Gastrocnemius medialis (tissue), 4 donors: Measurements from ENCODE around the gene EGFR.

Experiments used
- CTCF ChIP-seq, 5 experiments: fragments of 450-650 bp in 3 of 5; fragments of 200-600 bp in 2 of 5; sonication (generic) in 2 of 5; IDR thresholded peaks in 4 of 5; conservative IDR thresholded peaks in 1 of 5; 1 replicate in 4 of 5; 2 replicates in 1 of 5; pipeline ENCODE4 v1.5.1; 2016 to 2019; ENCODE audit warnings: antibody characterized with exemption in 5 of 5, mild to moderate bottlenecking in 3 of 5, moderate library complexity in 3 of 5
- POLR2A ChIP-seq, 2 donors: fragments of 450-650 bp; IDR thresholded peaks; one replicate each; pipeline ENCODE4 v1.6.1; 2017; ENCODE audit warnings: antibody characterized with exemption in 2 of 2, mild to moderate bottlenecking in 2 of 2, moderate library complexity in 2 of 2

- TF ChIP-seq CTCF (IDR thresholded peaks at IDR 0.05 in 4 of 5, conservative IDR thresholded peaks at IDR 0.05 in 1 of 5) (no peak), POLR2A (IDR thresholded peaks at IDR 0.05) (no peak)
These were observed 8.2 kb downstream of the EGFR start for GRCh38 chr7:55026867-55027490.
